Measurements from ENCODE around the gene DNASE2B.

The DNASE2B gene

GRCh38 chr1:84452436-84452835 is 54.2 kb downstream of the DNASE2B start:
- DNase-seq (ENCODE audit: low read depth in 2 of 2) = no peak

DNA sequence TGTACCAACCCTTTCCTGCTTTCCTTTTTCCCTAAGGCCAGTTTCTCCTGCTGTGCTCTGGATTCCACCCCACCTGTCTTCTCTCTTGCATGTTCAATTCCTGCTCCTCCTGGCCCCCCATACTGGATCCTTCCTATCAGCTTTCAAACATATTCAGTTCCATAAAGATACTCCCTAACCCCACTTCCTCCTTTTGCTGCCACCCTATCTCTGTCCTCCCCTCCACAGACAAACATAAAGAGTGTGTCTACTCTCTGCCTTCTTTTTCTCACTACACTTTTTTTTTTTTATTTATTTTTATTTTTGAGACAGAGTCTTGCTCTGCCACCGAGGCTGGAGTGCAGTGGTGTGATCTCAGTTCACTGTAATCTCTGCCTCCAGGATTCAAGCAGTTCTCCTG is 63.8 kb downstream of the DNASE2B start:
- no peak for DNase-seq (ENCODE audit: low read depth in 2 of 2)

Measured in stimulated activated CD8-positive, alpha-beta memory T cell treated with anti-CD3 and anti-CD28 coated beads, Interleukin-2, amount 100 ng/mL, for 1 hour (primary cell).